GM23338 (cell line): ENCODE measurements around the gene ABCD1. TPM values are rescaled to one million over a fixed set of nuclear protein-coding genes. Genes with fewer than 3 reads are reported as not detected.

Experiments used
- ATAC-seq: fragments of 200-7000 bp; cut with Tn5 transposase; 3 replicates; pipeline ENCODE4 v1.9.1; 2020
- DNase-seq: peaks from one replicate; pipeline ENCODE4 v3.0.0-alpha.2; 2015; ENCODE audit warnings: low spot score
- H2AFZ ChIP-seq: fragments of 200-600 bp; sonication (generic); 2 replicates; pipeline ENCODE4 v1.8.0; 2016; ENCODE audit warnings: antibody characterized with exemption, mild to moderate bottlenecking, moderate library complexity
- H3F3A ChIP-seq: fragments of 200-600 bp; sonication (generic); replicated peaks from 2 replicates; pipeline ENCODE4 v1.8.0; 2017; ENCODE audit warnings: antibody characterized with exemption, mixed run types, low read depth
- H3K27ac ChIP-seq: fragments of 200-600 bp; sonication (generic); 2 replicates; pipeline ENCODE4 v1.6.1; 2016; ENCODE audit warnings: low read depth
- H3K27me3 ChIP-seq: fragments of 200-600 bp; sonication (generic); 2 replicates; pipeline ENCODE4 v1.8.0; 2016; ENCODE audit warnings: mild to moderate bottlenecking, mixed run types, moderate library complexity; ENCODE audit not compliant: insufficient read depth
- H3K36me3 ChIP-seq: fragments of 200-600 bp; sonication (generic); 2 replicates; pipeline ENCODE4 v1.8.0; 2016; ENCODE audit warnings: mild to moderate bottlenecking; ENCODE audit not compliant: insufficient read depth
- H3K4me1 ChIP-seq: fragments of 200-600 bp; sonication (generic); 2 replicates; pipeline ENCODE4 v1.8.0; 2016; ENCODE audit warnings: mild to moderate bottlenecking, moderate library complexity; ENCODE audit not compliant: insufficient read depth
- H3K4me2 ChIP-seq: fragments of 200-600 bp; sonication (generic); 2 replicates; pipeline ENCODE4 v1.7.1; 2017; ENCODE audit warnings: mixed run types
- H3K4me3 ChIP-seq: fragments of 200-600 bp; sonication (generic); 2 replicates; pipeline ENCODE4 v1.6.1; 2016; ENCODE audit warnings: mixed run types
- H3K79me2 ChIP-seq: fragments of 200-600 bp; sonication (generic); replicated peaks from 2 replicates; pipeline ENCODE4 v1.8.0; 2017; ENCODE audit warnings: mild to moderate bottlenecking; ENCODE audit not compliant: insufficient read depth
- H3K9me2 ChIP-seq: fragments of 200-600 bp; sonication (generic); 2 replicates; pipeline ENCODE4 v1.8.0; 2017; ENCODE audit not compliant: insufficient read depth
- H4K20me1 ChIP-seq: fragments of 200-600 bp; sonication (generic); replicated peaks from 2 replicates; pipeline ENCODE4 v1.8.0; 2017; ENCODE audit warnings: mild to moderate bottlenecking; ENCODE audit not compliant: insufficient read depth
- H3K27ac Mint-ChIP-seq: 2 replicates; pipeline ENCODE4 v1.8.0; 2020; ENCODE audit warnings: inconsistent platforms, mild to moderate bottlenecking, moderate library complexity, mixed read lengths
- H3K27me3 Mint-ChIP-seq: 3 replicates; pipeline ENCODE4 v1.8.0; 2022; ENCODE audit warnings: low read depth, mild to moderate bottlenecking, moderate library complexity, mixed read lengths, inconsistent platforms; ENCODE audit not compliant: insufficient read depth, poor library complexity
- H3K36me3 Mint-ChIP-seq: 3 replicates; pipeline ENCODE4 v1.8.0; 2021; ENCODE audit warnings: low read depth, mild to moderate bottlenecking, inconsistent platforms, moderate library complexity, mixed read lengths
- H3K4me1 Mint-ChIP-seq: 3 replicates; pipeline ENCODE4 v1.8.0; 2020; ENCODE audit warnings: mild to moderate bottlenecking, inconsistent platforms, mixed read lengths
- H3K4me3 Mint-ChIP-seq: 3 replicates; pipeline ENCODE4 v1.8.0; 2021; ENCODE audit warnings: moderate library complexity, mild to moderate bottlenecking, inconsistent platforms, mixed read lengths
- H3K9me3 Mint-ChIP-seq: 3 replicates; pipeline ENCODE4 v1.8.0; 2020; ENCODE audit warnings: moderate library complexity, mild to moderate bottlenecking, inconsistent platforms, mixed read lengths
- CREB1 ChIP-seq: fragments of 250-450 bp; sonication (Bioruptor Pico); IDR thresholded peaks from 2 replicates; pipeline ENCODE4 v1.5.0; 2020; ENCODE audit warnings: low read depth, mild to moderate bottlenecking, moderate library complexity
- EZH2 ChIP-seq: fragments of 200-600 bp; sonication (generic); IDR thresholded peaks from one replicate; pipeline ENCODE4 v1.8.0; 2017; ENCODE audit warnings: antibody characterized with exemption, mild to moderate bottlenecking, low read depth; ENCODE audit not compliant: unreplicated experiment
- EZH2phosphoT487 ChIP-seq: fragments of 200-600 bp; sonication (generic); IDR thresholded peaks from one replicate; pipeline ENCODE4 v1.8.1; 2018; ENCODE audit warnings: antibody characterized with exemption; ENCODE audit not compliant: unreplicated experiment
- JUNB ChIP-seq: IDR thresholded peaks from one replicate; pipeline ENCODE4 v1.6.1; 2016; ENCODE audit warnings: antibody characterized with exemption; ENCODE audit not compliant: unreplicated experiment
- NANOG ChIP-seq: IDR thresholded peaks from 2 replicates; pipeline ENCODE4 v1.6.1; 2016; ENCODE audit warnings: antibody characterized with exemption, borderline replicate concordance
- POLR2AphosphoS5 ChIP-seq: IDR thresholded peaks from 2 replicates; pipeline ENCODE4 v1.6.1; 2016; ENCODE audit warnings: antibody characterized with exemption, low read depth
- REST ChIP-seq: IDR thresholded peaks from one replicate; pipeline ENCODE4 v1.6.1; 2018; ENCODE audit warnings: antibody characterized with exemption; ENCODE audit not compliant: unreplicated experiment
- STAT1 ChIP-seq: IDR thresholded peaks from one replicate; pipeline ENCODE4 v1.6.1; 2016; ENCODE audit warnings: antibody characterized with exemption; ENCODE audit not compliant: unreplicated experiment
- ZNF114 ChIP-seq: fragments of 250-450 bp; sonication (Bioruptor Pico); IDR thresholded peaks from 2 replicates; pipeline ENCODE4 v1.5.0; 2020; ENCODE audit warnings: mild to moderate bottlenecking, moderate library complexity
- ZNF331 ChIP-seq: fragments of 250-450 bp; sonication (Bioruptor Pico); IDR thresholded peaks from 2 replicates; pipeline ENCODE4 v1.5.0; 2020; ENCODE audit warnings: low read depth, mild to moderate bottlenecking, moderate library complexity
- polyA plus RNA-seq: library from polyadenylated mRNA; unstranded; fragments of >200 nt; fragmentation: Nextera tagmentation; extraction: Ambion mirVana; gene quantifications from 2 replicates; pipeline ENCODE4 v1.2.1, GENCODE V29; 2016
- total RNA-seq: library from RNA; depleted of rRNA; stranded (reverse); fragments of >200 nt; shearing (Covaris generic); gene quantifications from 2 replicates; pipeline ENCODE4 v1.2.3, GENCODE V29; 2014
- TF ChIP-seq, protein P1 (sequence below): IDR thresholded peaks from 2 replicates; pipeline ENCODE4 v1.6.1; 2016; ENCODE audit warnings: antibody characterized with exemption
- TF ChIP-seq, protein P2 (sequence below), 2 experiments: fragments of 200-600 bp in 1 of 2; sonication (generic) in 1 of 2; conservative IDR thresholded peaks; 2 replicates each; pipeline versions ENCODE4 v1.5.1 to v1.6.1; 2016 to 2017; ENCODE audit warnings: antibody characterized with exemption in 2 of 2, low read depth in 2 of 2, mild to moderate bottlenecking in 2 of 2, moderate library complexity in 1 of 2
- TF ChIP-seq, protein P3 (sequence below): fragments of 250-450 bp; sonication (Bioruptor Pico); IDR thresholded peaks from 2 replicates; pipeline ENCODE4 v1.5.0; 2020; ENCODE audit warnings: mild to moderate bottlenecking, moderate library complexity

The ABCD1 gene
- total and polyA plus RNA-seq, 2 experiments from 2014 or later = 2.4 to 8.9 TPM

GRCh38 chrX:153686711-153687110 is 37.9 kb upstream of the ABCD1 start:
- Histone ChIP-seq H3K4me3 (no peak overlapping the region), H3K27me3 (no peaks in the 10 kb centered on the region), H3K27ac (no peak overlapping the region), H2AFZ (no peak overlapping the region), H3K36me3 (no peaks in the 10 kb centered on the region), H3F3A (no peaks in the 10 kb centered on the region), H3K4me1 (peaks cover 3% of the 10 kb centered on the region; the same call in 1 of the 2 replicates), H3K79me2 (no peaks in the 10 kb centered on the region), H3K9me2 (no peaks in the 10 kb centered on the region), H4K20me1 (no peaks in the 10 kb centered on the region), H3K4me2 (peak overlapping the region; percentile 51; the same call in 1 of the 2 replicates)
- Mint-ChIP-seq H3K27ac (peak overlapping the region; percentile 67; the same call in 1 of the 2 replicates), H3K4me1 (peaks cover 16% of the 10 kb centered on the region), H3K4me3 (peak overlapping the region; percentile 50), H3K9me3 (peaks cover 17% of the 10 kb centered on the region), H3K36me3 (peaks cover 15% of the 10 kb centered on the region; the same call in 2 of the 3 replicates), H3K27me3 (peaks cover 7% of the 10 kb centered on the region)
- TF ChIP-seq STAT1 (no peak), JUNB (no peak), EZH2 (no peak), REST (no peak), EZH2phosphoT487 (no peak), POLR2AphosphoS5 (no peak), CREB1 (CRISPR knock-in tag) (no peak), NANOG (no peak), ZNF114 (no peak), ZNF331 (CRISPR knock-in tag) (no peak)
- TF ChIP-seq, protein P1, sequence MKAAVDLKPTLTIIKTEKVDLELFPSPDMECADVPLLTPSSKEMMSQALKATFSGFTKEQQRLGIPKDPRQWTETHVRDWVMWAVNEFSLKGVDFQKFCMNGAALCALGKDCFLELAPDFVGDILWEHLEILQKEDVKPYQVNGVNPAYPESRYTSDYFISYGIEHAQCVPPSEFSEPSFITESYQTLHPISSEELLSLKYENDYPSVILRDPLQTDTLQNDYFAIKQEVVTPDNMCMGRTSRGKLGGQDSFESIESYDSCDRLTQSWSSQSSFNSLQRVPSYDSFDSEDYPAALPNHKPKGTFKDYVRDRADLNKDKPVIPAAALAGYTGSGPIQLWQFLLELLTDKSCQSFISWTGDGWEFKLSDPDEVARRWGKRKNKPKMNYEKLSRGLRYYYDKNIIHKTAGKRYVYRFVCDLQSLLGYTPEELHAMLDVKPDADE = no peak
- TF ChIP-seq, protein P2, sequence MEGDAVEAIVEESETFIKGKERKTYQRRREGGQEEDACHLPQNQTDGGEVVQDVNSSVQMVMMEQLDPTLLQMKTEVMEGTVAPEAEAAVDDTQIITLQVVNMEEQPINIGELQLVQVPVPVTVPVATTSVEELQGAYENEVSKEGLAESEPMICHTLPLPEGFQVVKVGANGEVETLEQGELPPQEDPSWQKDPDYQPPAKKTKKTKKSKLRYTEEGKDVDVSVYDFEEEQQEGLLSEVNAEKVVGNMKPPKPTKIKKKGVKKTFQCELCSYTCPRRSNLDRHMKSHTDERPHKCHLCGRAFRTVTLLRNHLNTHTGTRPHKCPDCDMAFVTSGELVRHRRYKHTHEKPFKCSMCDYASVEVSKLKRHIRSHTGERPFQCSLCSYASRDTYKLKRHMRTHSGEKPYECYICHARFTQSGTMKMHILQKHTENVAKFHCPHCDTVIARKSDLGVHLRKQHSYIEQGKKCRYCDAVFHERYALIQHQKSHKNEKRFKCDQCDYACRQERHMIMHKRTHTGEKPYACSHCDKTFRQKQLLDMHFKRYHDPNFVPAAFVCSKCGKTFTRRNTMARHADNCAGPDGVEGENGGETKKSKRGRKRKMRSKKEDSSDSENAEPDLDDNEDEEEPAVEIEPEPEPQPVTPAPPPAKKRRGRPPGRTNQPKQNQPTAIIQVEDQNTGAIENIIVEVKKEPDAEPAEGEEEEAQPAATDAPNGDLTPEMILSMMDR (conservative IDR thresholded peaks at IDR 0.05; ENCODE audit: low read depth in 2 of 2) = no peak
- TF ChIP-seq, protein P3, sequence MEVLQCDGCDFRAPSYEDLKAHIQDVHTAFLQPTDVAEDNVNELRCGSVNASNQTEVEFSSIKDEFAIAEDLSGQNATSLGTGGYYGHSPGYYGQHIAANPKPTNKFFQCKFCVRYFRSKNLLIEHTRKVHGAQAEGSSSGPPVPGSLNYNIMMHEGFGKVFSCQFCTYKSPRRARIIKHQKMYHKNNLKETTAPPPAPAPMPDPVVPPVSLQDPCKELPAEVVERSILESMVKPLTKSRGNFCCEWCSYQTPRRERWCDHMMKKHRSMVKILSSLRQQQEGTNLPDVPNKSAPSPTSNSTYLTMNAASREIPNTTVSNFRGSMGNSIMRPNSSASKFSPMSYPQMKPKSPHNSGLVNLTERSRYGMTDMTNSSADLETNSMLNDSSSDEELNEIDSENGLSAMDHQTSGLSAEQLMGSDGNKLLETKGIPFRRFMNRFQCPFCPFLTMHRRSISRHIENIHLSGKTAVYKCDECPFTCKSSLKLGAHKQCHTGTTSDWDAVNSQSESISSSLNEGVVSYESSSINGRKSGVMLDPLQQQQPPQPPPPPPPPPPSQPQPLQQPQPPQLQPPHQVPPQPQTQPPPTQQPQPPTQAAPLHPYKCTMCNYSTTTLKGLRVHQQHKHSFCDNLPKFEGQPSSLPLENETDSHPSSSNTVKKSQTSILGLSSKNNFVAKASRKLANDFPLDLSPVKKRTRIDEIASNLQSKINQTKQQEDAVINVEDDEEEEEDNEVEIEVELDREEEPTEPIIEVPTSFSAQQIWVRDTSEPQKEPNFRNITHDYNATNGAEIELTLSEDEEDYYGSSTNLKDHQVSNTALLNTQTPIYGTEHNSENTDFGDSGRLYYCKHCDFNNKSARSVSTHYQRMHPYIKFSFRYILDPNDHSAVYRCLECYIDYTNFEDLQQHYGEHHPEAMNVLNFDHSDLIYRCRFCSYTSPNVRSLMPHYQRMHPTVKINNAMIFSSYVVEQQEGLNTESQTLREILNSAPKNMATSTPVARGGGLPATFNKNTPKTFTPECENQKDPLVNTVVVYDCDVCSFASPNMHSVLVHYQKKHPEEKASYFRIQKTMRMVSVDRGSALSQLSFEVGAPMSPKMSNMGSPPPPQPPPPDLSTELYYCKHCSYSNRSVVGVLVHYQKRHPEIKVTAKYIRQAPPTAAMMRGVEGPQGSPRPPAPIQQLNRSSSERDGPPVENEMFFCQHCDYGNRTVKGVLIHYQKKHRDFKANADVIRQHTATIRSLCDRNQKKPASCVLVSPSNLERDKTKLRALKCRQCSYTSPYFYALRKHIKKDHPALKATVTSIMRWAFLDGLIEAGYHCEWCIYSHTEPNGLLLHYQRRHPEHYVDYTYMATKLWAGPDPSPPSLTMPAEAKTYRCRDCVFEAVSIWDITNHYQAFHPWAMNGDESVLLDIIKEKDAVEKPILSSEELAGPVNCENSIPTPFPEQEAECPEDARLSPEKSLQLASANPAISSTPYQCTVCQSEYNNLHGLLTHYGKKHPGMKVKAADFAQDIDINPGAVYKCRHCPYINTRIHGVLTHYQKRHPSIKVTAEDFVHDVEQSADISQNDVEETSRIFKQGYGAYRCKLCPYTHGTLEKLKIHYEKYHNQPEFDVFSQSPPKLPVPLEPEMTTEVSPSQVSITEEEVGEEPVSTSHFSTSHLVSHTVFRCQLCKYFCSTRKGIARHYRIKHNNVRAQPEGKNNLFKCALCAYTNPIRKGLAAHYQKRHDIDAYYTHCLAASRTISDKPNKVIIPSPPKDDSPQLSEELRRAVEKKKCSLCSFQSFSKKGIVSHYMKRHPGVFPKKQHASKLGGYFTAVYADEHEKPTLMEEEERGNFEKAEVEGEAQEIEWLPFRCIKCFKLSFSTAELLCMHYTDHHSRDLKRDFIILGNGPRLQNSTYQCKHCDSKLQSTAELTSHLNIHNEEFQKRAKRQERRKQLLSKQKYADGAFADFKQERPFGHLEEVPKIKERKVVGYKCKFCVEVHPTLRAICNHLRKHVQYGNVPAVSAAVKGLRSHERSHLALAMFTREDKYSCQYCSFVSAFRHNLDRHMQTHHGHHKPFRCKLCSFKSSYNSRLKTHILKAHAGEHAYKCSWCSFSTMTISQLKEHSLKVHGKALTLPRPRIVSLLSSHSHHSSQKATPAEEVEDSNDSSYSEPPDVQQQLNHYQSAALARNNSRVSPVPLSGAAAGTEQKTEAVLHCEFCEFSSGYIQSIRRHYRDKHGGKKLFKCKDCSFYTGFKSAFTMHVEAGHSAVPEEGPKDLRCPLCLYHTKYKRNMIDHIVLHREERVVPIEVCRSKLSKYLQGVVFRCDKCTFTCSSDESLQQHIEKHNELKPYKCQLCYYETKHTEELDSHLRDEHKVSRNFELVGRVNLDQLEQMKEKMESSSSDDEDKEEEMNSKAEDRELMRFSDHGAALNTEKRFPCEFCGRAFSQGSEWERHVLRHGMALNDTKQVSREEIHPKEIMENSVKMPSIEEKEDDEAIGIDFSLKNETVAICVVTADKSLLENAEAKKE (CRISPR knock-in tag) = no peak
- DNase-seq (no peak), ATAC-seq (peak; percentile 2)
